AG04450 (cell line): ENCODE data around the gene TMEM37. TPM values are rescaled to one million over a fixed set of nuclear protein-coding genes. Genes with fewer than 3 reads are reported as not detected.

Experiments used
- CTCF ChIA-PET: fragments of 300-600, 350-600 bp; formaldehyde crosslinking; extraction: SDS; loops from one replicate; lab custom pipeline; 2022; ENCODE audit warnings: antibody characterized with exemption, inconsistent platforms; lab: Charles Lee
- POLR2A ChIA-PET: fragments of 350-600 bp; formaldehyde crosslinking; extraction: SDS; loops from one replicate; lab custom pipeline; 2021; ENCODE audit warnings: antibody characterized with exemption, inconsistent platforms; lab: Yijun Ruan, JAX
- DNase-seq: peaks from one replicate; pipeline ENCODE4 v3.0.0-alpha.2; 2011; ENCODE audit warnings: low read depth, low spot score
- H3K27ac ChIP-seq: one replicate; pipeline ENCODE4 v1.5.1; 2012; ENCODE audit warnings: low read depth, low read length, control low read depth
- H3K27me3 ChIP-seq: one replicate; pipeline ENCODE4 v1.6.0; 2012; ENCODE audit warnings: low read length; ENCODE audit not compliant: control insufficient read depth, insufficient read depth
- H3K4me3 ChIP-seq: 2 replicates; pipeline ENCODE4 v1.5.1; 2011; ENCODE audit warnings: mild to moderate bottlenecking, low read depth, low read length, control low read depth
- H3K9me3 ChIP-seq: 2 replicates; pipeline ENCODE4 v1.5.1; 2012; ENCODE audit warnings: low read length; ENCODE audit not compliant: control insufficient read depth, insufficient read depth
- CTCF ChIP-seq: IDR thresholded peaks from 2 replicates; pipeline ENCODE4 v1.5.1; 2011; ENCODE audit warnings: low read depth, low read length, control low read depth, inconsistent platforms
- polyA plus RNA-seq: library from polyadenylated mRNA; depleted of rRNA; stranded (reverse); fragments of >200 nt; gene quantifications from 2 replicates; pipeline ENCODE4 v1.2.3, GENCODE V29; 2011

The TMEM37 gene
- polyA plus RNA-seq, 1 experiment, result 0.98 TPM

- Histone ChIP-seq H3K9me3 (no peaks in the 10 kb centered on the region; the same call in 1 of the 2 replicates), H3K27ac (no peak overlapping the region), H3K27me3 (peaks cover 25% of the 10 kb centered on the region), H3K4me3 (no peak overlapping the region)
- ChIA-PET CTCF (interaction anchor here (0.7 kb wide), 1 partner anchor 448 kb away, joined by 3 read pairs; no protein-coding TSS in a partner anchor), POLR2A (no interaction called here)
- TF ChIP-seq CTCF, result no peak
- DNase-seq, result no peak
Measured at GRCh38 chr2:119438726-119439284, 7.2 kb downstream of the TMEM37 start.

GRCh38 chr2:119439574-119440500 lies 8.2 kb downstream of the TMEM37 start:
- H3K4me3 ChIP-seq, result no peak overlapping the region
- no peak for DNase-seq
- ChIA-PET CTCF (no interaction called here), POLR2A (no interaction called here)
- H3K9me3 ChIP-seq, result no peaks in the 10 kb centered on the region; the same call in 1 of the 2 replicates
- no peak overlapping the region for H3K27ac ChIP-seq
- TF ChIP-seq CTCF, result no peak
- H3K27me3 ChIP-seq, result peaks cover 16% of the 10 kb centered on the region

- TF ChIP-seq CTCF, result no peak
- CTCF ChIA-PET, result no interaction called here
- no peak for DNase-seq
- POLR2A ChIA-PET, result no interaction called here
- Histone ChIP-seq H3K27me3 (peaks cover 14% of the 10 kb centered on the region), H3K4me3 (no peak overlapping the region), H3K27ac (no peak overlapping the region), H3K9me3 (no peaks in the 10 kb centered on the region; the same call in 1 of the 2 replicates)
Measured at GRCh38 chr2:119440501-119440870, 8.8 kb downstream of the TMEM37 start.

GRCh38 chr2:119440873-119441272 lies 9.2 kb downstream of the TMEM37 start:
- H3K27me3 ChIP-seq, result peaks cover 12% of the 10 kb centered on the region
- no peak overlapping the region for H3K27ac ChIP-seq
- CTCF ChIA-PET, result no interaction called here
- DNase-seq, result no peak
- H3K9me3 ChIP-seq, result no peaks in the 10 kb centered on the region; the same call in 1 of the 2 replicates
- POLR2A ChIA-PET, result no interaction called here
- H3K4me3 ChIP-seq, result no peak overlapping the region
- TF ChIP-seq CTCF, result no peak
